ENCODE results near the gene POLDIP2.

DNA sequence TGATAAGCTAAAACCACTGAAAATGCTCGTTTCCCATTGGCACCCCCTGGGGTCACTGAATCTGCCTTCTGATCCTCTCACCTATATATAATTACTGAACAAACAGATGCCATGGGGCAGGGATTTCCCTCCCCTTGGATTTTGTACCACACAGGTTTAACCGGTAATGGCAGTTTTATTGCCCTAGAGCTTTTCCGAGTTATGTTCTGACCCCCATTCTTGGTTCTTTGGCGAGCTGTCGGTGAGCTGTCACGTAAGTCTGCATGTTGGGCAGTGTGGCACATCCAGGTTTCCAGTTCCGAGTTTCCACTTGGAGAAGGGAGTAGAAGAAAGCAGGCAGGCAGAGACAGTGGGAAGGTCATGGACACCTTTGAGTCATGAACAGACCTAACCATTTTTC is 31.2 kb downstream of the POLDIP2 start:
- TF ChIP-seq, protein P1, sequence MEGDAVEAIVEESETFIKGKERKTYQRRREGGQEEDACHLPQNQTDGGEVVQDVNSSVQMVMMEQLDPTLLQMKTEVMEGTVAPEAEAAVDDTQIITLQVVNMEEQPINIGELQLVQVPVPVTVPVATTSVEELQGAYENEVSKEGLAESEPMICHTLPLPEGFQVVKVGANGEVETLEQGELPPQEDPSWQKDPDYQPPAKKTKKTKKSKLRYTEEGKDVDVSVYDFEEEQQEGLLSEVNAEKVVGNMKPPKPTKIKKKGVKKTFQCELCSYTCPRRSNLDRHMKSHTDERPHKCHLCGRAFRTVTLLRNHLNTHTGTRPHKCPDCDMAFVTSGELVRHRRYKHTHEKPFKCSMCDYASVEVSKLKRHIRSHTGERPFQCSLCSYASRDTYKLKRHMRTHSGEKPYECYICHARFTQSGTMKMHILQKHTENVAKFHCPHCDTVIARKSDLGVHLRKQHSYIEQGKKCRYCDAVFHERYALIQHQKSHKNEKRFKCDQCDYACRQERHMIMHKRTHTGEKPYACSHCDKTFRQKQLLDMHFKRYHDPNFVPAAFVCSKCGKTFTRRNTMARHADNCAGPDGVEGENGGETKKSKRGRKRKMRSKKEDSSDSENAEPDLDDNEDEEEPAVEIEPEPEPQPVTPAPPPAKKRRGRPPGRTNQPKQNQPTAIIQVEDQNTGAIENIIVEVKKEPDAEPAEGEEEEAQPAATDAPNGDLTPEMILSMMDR (IDR thresholded peaks at IDR 0.05): no peak
- no peak for TF ChIP-seq POLR2AphosphoS5 (IDR thresholded peaks at IDR 0.05; ENCODE audit: insufficient read depth in 1 of 2, low read depth in 1 of 2)

All from vagina (tissue), 2 donors.